GM12891 (cell line): Measurements from ENCODE around the gene C11orf91.

Experiments
- POLR2A ChIP-seq: IDR thresholded peaks from 2 replicates; pipeline ENCODE4 v1.6.1; 2011; ENCODE audit warnings: low read depth, low read length, control low read depth
- POLR2AphosphoS5 ChIP-seq: IDR thresholded peaks from 2 replicates; pipeline ENCODE4 v1.6.1; 2011; ENCODE audit warnings: low read depth, low read length, control low read depth
- TAF1 ChIP-seq: IDR thresholded peaks from 2 replicates; pipeline ENCODE4 v1.6.1; 2011; ENCODE audit warnings: low read depth, low read length, control low read depth

DNA sequence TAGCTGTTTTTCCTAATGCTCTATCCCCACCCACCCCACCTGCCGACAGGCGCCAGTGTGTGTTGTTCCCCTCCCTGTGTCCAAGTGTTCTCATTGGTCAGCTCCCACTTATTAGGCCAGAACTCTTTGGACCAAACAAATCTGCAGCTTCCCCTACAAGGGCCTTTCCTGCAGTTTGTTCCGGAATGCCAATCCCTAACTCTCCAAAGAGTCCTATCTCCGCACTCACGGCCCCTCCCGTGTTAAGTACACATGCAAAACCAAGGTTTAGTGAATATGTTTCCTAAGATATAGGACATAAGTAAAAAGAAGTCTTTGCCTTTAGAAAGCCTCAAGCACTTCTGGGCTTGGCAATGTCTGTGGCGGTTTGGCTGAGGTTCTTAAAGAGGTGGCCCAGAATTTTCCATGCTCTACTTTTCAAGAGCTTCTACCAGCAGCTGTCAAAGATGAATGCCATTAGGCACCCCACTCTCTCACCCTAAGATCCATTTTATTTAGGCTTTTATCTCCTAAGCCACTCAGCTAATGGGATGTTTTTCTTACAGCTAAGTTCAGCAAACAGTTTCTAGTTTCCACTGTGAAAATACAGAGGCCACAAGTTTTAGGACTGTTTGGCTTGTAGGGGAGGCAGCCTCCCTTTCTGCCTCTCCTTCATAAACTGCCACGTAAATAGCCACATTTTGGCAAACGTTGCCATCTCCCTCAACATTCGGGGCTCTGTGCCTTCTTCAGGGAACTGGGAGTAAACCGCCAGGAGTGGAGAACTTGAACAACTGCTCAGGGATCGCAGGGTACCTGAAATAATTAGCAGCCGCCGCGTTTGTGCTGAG lies 34.0 kb upstream of the C11orf91 start:
- TF ChIP-seq TAF1: no peak
- TF ChIP-seq POLR2AphosphoS5: no peak
- no peak for TF ChIP-seq POLR2A
